K562 (cell line): Measurements from ENCODE around the gene ABCC5. TPM values are rescaled to one million over a fixed set of nuclear protein-coding genes. Genes with fewer than 3 reads are reported as not detected.

Source experiments
- ATF1 ChIP-seq, 2 experiments: fragments of 450-650 bp in 1 of 2; IDR thresholded peaks; 2 replicates each; pipeline ENCODE4 v1.6.1; 2016; ENCODE audit warnings: missing compliant biosample characterization in 1 of 2, missing genetic modification characterization in 1 of 2
- CC2D1A ChIP-seq: fragments of 450-650 bp; IDR thresholded peaks from 2 replicates; pipeline ENCODE4 v1.6.1; 2017; ENCODE audit warnings: mild to moderate bottlenecking
- CCAR2 ChIP-seq: fragments of 200-400 bp; formaldehyde crosslinking; IDR thresholded peaks from 2 replicates; pipeline ENCODE4 v1.6.1; 2017; ENCODE audit warnings: mild to moderate bottlenecking, low read depth, low read length
- CXXC5 ChIP-seq: fragments of 250-450 bp; sonication (Bioruptor Pico); IDR thresholded peaks from 2 replicates; pipeline ENCODE4 v1.8.0; 2022; ENCODE audit warnings: inconsistent platforms, mild to moderate bottlenecking, moderate library complexity
- EP400 ChIP-seq: fragments of 450-650 bp; IDR thresholded peaks from 2 replicates; pipeline ENCODE4 v1.6.1; 2017; ENCODE audit warnings: antibody characterized with exemption, mild to moderate bottlenecking, moderate library complexity
- HDAC1 ChIP-seq, 2 experiments: fragments of 450-650 bp; IDR thresholded peaks; 2 replicates each; pipeline ENCODE4 v1.6.1; 2016 to 2017; ENCODE audit warnings: inconsistent platforms in 1 of 2, mild to moderate bottlenecking in 1 of 2, moderate library complexity in 1 of 2
- PATZ1 ChIP-seq: fragments of 250-450 bp; sonication (Bioruptor Pico); IDR thresholded peaks from 2 replicates; pipeline ENCODE4 v1.5.0; 2020; ENCODE audit warnings: mild to moderate bottlenecking, borderline replicate concordance
- PHF20 ChIP-seq: fragments of 450-650 bp; IDR thresholded peaks from 2 replicates; pipeline ENCODE4 v1.6.1; 2018; ENCODE audit not compliant: partially characterized antibody
- ZEB2 ChIP-seq: fragments of 450-650 bp; IDR thresholded peaks from 2 replicates; pipeline ENCODE4 v1.6.1; 2016
- ZFP30 ChIP-seq: fragments of 250-450 bp; sonication (Bioruptor Pico); IDR thresholded peaks from 2 replicates; pipeline ENCODE4 v1.8.0; 2022; ENCODE audit warnings: moderate library complexity, mild to moderate bottlenecking, inconsistent platforms, borderline replicate concordance
- polyA plus RNA-seq, 8 experiments: library from polyadenylated mRNA; depleted of rRNA in 4 of 8; stranded (reverse) in 5 of 8; unstranded in 3 of 8; fragments of >200 nt; fragmentation: Nextera tagmentation in 2 of 8; fragmentation: Illumina TruSeq in 1 of 8; extraction: Ambion mirVana in 2 of 8; extraction: Trizol in 1 of 8; gene quantifications; 2 replicates each; pipeline versions ENCODE4 v1.2.1 to v1.2.3, GENCODE V29; 2011 to 2014; ENCODE audit warnings: inconsistent platforms in 1 of 8, missing spikeins in 1 of 8
- total RNA-seq, 7 experiments: library from RNA; depleted of rRNA in 6 of 7; stranded (reverse); fragments of >200 nt in 6 of 7; fragmentation: Illumina TruSeq in 2 of 7; extraction: Trizol in 2 of 7; gene quantifications; 2 replicates each; pipeline versions ENCODE4 v1.2.1 to v1.2.3, GENCODE V29; 2011 to 2021; ENCODE audit warnings: low replicate concordance in 1 of 7
- TF ChIP-seq, protein P1 (sequence below): fragments of 450-650 bp; IDR thresholded peaks from 2 replicates; pipeline ENCODE4 v1.6.1; 2016; ENCODE audit warnings: mild to moderate bottlenecking, moderate library complexity

Gene ABCC5
- total and polyA plus RNA-seq, 9 of the 15 experiments (the other 6 are each of a cell fraction or from before 2014, with no cell fraction given) = 22.0 to 53.0 (median 41.9) TPM

GRCh38 chr3:183988216-183988790 lies 29.4 kb downstream of the ABCC5 start (continued):
- TF ChIP-seq, protein P1, sequence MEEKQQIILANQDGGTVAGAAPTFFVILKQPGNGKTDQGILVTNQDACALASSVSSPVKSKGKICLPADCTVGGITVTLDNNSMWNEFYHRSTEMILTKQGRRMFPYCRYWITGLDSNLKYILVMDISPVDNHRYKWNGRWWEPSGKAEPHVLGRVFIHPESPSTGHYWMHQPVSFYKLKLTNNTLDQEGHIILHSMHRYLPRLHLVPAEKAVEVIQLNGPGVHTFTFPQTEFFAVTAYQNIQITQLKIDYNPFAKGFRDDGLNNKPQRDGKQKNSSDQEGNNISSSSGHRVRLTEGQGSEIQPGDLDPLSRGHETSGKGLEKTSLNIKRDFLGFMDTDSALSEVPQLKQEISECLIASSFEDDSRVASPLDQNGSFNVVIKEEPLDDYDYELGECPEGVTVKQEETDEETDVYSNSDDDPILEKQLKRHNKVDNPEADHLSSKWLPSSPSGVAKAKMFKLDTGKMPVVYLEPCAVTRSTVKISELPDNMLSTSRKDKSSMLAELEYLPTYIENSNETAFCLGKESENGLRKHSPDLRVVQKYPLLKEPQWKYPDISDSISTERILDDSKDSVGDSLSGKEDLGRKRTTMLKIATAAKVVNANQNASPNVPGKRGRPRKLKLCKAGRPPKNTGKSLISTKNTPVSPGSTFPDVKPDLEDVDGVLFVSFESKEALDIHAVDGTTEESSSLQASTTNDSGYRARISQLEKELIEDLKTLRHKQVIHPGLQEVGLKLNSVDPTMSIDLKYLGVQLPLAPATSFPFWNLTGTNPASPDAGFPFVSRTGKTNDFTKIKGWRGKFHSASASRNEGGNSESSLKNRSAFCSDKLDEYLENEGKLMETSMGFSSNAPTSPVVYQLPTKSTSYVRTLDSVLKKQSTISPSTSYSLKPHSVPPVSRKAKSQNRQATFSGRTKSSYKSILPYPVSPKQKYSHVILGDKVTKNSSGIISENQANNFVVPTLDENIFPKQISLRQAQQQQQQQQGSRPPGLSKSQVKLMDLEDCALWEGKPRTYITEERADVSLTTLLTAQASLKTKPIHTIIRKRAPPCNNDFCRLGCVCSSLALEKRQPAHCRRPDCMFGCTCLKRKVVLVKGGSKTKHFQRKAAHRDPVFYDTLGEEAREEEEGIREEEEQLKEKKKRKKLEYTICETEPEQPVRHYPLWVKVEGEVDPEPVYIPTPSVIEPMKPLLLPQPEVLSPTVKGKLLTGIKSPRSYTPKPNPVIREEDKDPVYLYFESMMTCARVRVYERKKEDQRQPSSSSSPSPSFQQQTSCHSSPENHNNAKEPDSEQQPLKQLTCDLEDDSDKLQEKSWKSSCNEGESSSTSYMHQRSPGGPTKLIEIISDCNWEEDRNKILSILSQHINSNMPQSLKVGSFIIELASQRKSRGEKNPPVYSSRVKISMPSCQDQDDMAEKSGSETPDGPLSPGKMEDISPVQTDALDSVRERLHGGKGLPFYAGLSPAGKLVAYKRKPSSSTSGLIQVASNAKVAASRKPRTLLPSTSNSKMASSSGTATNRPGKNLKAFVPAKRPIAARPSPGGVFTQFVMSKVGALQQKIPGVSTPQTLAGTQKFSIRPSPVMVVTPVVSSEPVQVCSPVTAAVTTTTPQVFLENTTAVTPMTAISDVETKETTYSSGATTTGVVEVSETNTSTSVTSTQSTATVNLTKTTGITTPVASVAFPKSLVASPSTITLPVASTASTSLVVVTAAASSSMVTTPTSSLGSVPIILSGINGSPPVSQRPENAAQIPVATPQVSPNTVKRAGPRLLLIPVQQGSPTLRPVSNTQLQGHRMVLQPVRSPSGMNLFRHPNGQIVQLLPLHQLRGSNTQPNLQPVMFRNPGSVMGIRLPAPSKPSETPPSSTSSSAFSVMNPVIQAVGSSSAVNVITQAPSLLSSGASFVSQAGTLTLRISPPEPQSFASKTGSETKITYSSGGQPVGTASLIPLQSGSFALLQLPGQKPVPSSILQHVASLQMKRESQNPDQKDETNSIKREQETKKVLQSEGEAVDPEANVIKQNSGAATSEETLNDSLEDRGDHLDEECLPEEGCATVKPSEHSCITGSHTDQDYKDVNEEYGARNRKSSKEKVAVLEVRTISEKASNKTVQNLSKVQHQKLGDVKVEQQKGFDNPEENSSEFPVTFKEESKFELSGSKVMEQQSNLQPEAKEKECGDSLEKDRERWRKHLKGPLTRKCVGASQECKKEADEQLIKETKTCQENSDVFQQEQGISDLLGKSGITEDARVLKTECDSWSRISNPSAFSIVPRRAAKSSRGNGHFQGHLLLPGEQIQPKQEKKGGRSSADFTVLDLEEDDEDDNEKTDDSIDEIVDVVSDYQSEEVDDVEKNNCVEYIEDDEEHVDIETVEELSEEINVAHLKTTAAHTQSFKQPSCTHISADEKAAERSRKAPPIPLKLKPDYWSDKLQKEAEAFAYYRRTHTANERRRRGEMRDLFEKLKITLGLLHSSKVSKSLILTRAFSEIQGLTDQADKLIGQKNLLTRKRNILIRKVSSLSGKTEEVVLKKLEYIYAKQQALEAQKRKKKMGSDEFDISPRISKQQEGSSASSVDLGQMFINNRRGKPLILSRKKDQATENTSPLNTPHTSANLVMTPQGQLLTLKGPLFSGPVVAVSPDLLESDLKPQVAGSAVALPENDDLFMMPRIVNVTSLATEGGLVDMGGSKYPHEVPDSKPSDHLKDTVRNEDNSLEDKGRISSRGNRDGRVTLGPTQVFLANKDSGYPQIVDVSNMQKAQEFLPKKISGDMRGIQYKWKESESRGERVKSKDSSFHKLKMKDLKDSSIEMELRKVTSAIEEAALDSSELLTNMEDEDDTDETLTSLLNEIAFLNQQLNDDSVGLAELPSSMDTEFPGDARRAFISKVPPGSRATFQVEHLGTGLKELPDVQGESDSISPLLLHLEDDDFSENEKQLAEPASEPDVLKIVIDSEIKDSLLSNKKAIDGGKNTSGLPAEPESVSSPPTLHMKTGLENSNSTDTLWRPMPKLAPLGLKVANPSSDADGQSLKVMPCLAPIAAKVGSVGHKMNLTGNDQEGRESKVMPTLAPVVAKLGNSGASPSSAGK = no peak; the same call in 1 of the 2 replicates
- TF ChIP-seq CCAR2 (no peak), ATF1 (CRISPR knock-in tag; IDR thresholded peaks at IDR 0.05) (no peak), ATF1 (tag; IDR thresholded peaks at IDR 0.05) (peak; percentile 58), ZEB2 (peak; percentile 73; the same call in 1 of the 2 replicates), CXXC5 (peak; percentile 78), PATZ1 (CRISPR knock-in tag) (no peak), HDAC1 (IDR thresholded peaks at IDR 0.05) (peak in 1 of 2 experiments; percentile 80; a peak in 2 of 4 replicates), EP400 (peak; percentile 24; the same call in 1 of the 2 replicates), CC2D1A (no peak), PHF20 (no peak), ZFP30 (CRISPR knock-in tag) (no peak)
